NCI-H2171 (cell line): Measurements from ENCODE around the gene MME.
"Not testable (repeated sequence)": the region's sequence is repeated elsewhere in the genome, so short reads cannot be mapped to it uniquely, and the experiment has no call there.

ENCODE experiments used
- DNase-seq: peaks from one replicate; lab custom pipeline; 2025; lab: John Stamatoyannopoulos, UW

The MME gene

GRCh38 chr3:155193868-155194267, 113.7 kb downstream of the MME start:
- DNase-seq: no peak

- DNase-seq: no peak
Measured at GRCh38 chr3:155194973-155195957, 115.1 kb downstream of the MME start.

- DNase-seq: no peak
Measured at GRCh38 chr3:155196131-155197021, 116.3 kb downstream of the MME start.

- DNase-seq: no peak
Measured at GRCh38 chr3:155197786-155198185, 117.7 kb downstream of the MME start.

- DNase-seq: no peak
Measured at GRCh38 chr3:155202626-155203025, 122.5 kb downstream of the MME start.

GRCh38 chr3:155204851-155205250, 124.7 kb downstream of the MME start:
- no peak for DNase-seq

GRCh38 chr3:155208183-155208800, 128.2 kb downstream of the MME start:
- DNase-seq: no peak

- no peak for DNase-seq
Measured at GRCh38 chr3:155210736-155211135, 130.6 kb downstream of the MME start.

GRCh38 chr3:155211266-155211665, 131.1 kb downstream of the MME start:
- no peak for DNase-seq

- DNase-seq: no peak
Measured at GRCh38 chr3:155211940-155212339, 131.8 kb downstream of the MME start.

GRCh38 chr3:155216007-155216406, 135.9 kb downstream of the MME start:
- not testable (repeated sequence) for DNase-seq

GRCh38 chr3:155217591-155217990, 137.5 kb downstream of the MME start:
- DNase-seq: no peak

- DNase-seq: no peak
Measured at GRCh38 chr3:155218462-155218861, 138.3 kb downstream of the MME start.

GRCh38 chr3:155219106-155219505, 139.0 kb downstream of the MME start:
- no peak for DNase-seq

GRCh38 chr3:155225417-155225816, 145.3 kb downstream of the MME start:
- no peak for DNase-seq

GRCh38 chr3:155227141-155227540, 147.0 kb downstream of the MME start:
- no peak for DNase-seq

- no peak for DNase-seq
Measured at GRCh38 chr3:155228676-155229075, 148.6 kb downstream of the MME start.

- no peak for DNase-seq
Measured at GRCh38 chr3:155229086-155229485, 149.0 kb downstream of the MME start.

- no peak for DNase-seq
Measured at GRCh38 chr3:155230382-155230781, 150.3 kb downstream of the MME start.

GRCh38 chr3:155231792-155232191, 151.7 kb downstream of the MME start:
- no peak for DNase-seq

GRCh38 chr3:155232605-155233004, 152.5 kb downstream of the MME start:
- no peak for DNase-seq

GRCh38 chr3:155233213-155233612, 153.1 kb downstream of the MME start:
- no peak for DNase-seq
